Fibroblast of lung (primary cell): Measurements from ENCODE around the gene DNAJC3. TPM values are rescaled to one million over a fixed set of nuclear protein-coding genes. Genes with fewer than 3 reads are reported as not detected.

Experiments
- DNase-seq, 2 donors: peaks; one replicate each; pipeline versions ENCODE4 v3.0.0 to v3.0.0-alpha.2; 2010; ENCODE audit warnings: low read depth in 2 of 2
- H2AFZ ChIP-seq: 2 replicates; pipeline ENCODE4 v1.5.1; 2012; ENCODE audit warnings: low read length, control low read depth, inconsistent platforms
- H3K27ac ChIP-seq: 2 replicates; pipeline ENCODE4 v1.5.1; 2011; ENCODE audit warnings: low read length, control low read depth; ENCODE audit not compliant: insufficient read depth
- H3K27me3 ChIP-seq: 2 replicates; pipeline ENCODE4 v1.5.1; 2011; ENCODE audit warnings: mild to moderate bottlenecking, low read length; ENCODE audit not compliant: control insufficient read depth, insufficient read depth
- H3K36me3 ChIP-seq: 2 replicates; pipeline ENCODE4 v1.5.1; 2011; ENCODE audit warnings: low read length; ENCODE audit not compliant: control insufficient read depth, insufficient read depth
- H3K4me1 ChIP-seq: 2 replicates; pipeline ENCODE4 v1.5.1; 2011; ENCODE audit warnings: low read length; ENCODE audit not compliant: control insufficient read depth, insufficient read depth; ENCODE audit errors: extremely low read depth
- H3K4me2 ChIP-seq: 2 replicates; pipeline ENCODE4 v1.5.1; 2011; ENCODE audit warnings: low read length, control low read depth; ENCODE audit not compliant: insufficient read depth; ENCODE audit errors: extremely low read depth
- H3K4me3 ChIP-seq, 4 experiments: fragments of 200-600 bp in 1 of 4; sonication (generic) in 1 of 4; replicated peaks in 1 of 4; 2 replicates each; pipeline ENCODE4 v1.5.1; 2011 to 2016; ENCODE audit warnings: low read length in 4 of 4, low read depth in 3 of 4, mild to moderate bottlenecking in 3 of 4, control low read depth in 2 of 4, inconsistent platforms in 1 of 4, mixed read lengths in 1 of 4; ENCODE audit not compliant: insufficient read depth in 1 of 4; ENCODE audit errors: control extremely low read depth in 1 of 4
- H3K79me2 ChIP-seq: 2 replicates; pipeline ENCODE4 v1.5.1; 2012; ENCODE audit warnings: mild to moderate bottlenecking, low read length, inconsistent platforms; ENCODE audit not compliant: control insufficient read depth, insufficient read depth
- H3K9ac ChIP-seq: 2 replicates; pipeline ENCODE4 v1.5.1; 2011; ENCODE audit warnings: mild to moderate bottlenecking, low read length, control low read depth; ENCODE audit not compliant: insufficient read depth
- H3K9me3 ChIP-seq: 2 replicates; pipeline ENCODE4 v1.5.1; 2012; ENCODE audit warnings: low read depth, low read length; ENCODE audit not compliant: control insufficient read depth, insufficient read depth
- H4K20me1 ChIP-seq: 2 replicates; pipeline ENCODE4 v1.5.1; 2011; ENCODE audit warnings: low read length; ENCODE audit not compliant: control insufficient read depth, insufficient read depth; ENCODE audit errors: extremely low read depth
- CTCF ChIP-seq, 2 donors: IDR thresholded peaks in 1 of 2; conservative IDR thresholded peaks in 1 of 2; 1 replicate in 1 of 2; 2 replicates in 1 of 2; pipeline ENCODE4 v1.5.1; 2011 to 2012; ENCODE audit warnings: low read length in 2 of 2, control low read depth in 1 of 2, inconsistent platforms in 1 of 2, low read depth in 1 of 2, mild to moderate bottlenecking in 1 of 2
- EZH2 ChIP-seq: IDR thresholded peaks from 2 replicates; pipeline ENCODE4 v1.5.1; 2012; ENCODE audit warnings: low read length, control low read depth, mild to moderate bottlenecking; ENCODE audit errors: missing control alignments
- polyA plus RNA-seq, 2 donors: library from polyadenylated mRNA; depleted of rRNA in 1 of 2; stranded (reverse) in 1 of 2; unstranded in 1 of 2; fragments of >200 nt; gene quantifications; 2 replicates each; pipeline ENCODE4 v1.2.1, GENCODE V29; 2011 to 2012; ENCODE audit warnings: missing spikeins in 1 of 2
- total RNA-seq: library from RNA; depleted of rRNA; stranded (reverse); fragments of >200 nt; gene quantifications from 2 replicates; pipeline ENCODE4 v1.2.1, GENCODE V29; 2014

The DNAJC3 gene
- total and polyA plus RNA-seq, 2 donors (not counting 1 experiment from before 2014, with no cell fraction given) = 37.6 to 55.5 TPM

GRCh38 chr13:95740979-95741320 lies 64.0 kb downstream of the DNAJC3 start:
- Histone ChIP-seq H3K4me3 (no peak overlapping the region), H3K79me2 (peaks cover 7% of the 10 kb centered on the region), H2AFZ (no peak overlapping the region), H3K27ac (no peak overlapping the region), H3K4me2 (no peak overlapping the region), H3K9me3 (no peaks in the 10 kb centered on the region), H3K9ac (no peak overlapping the region), H3K27me3 (no peaks in the 10 kb centered on the region), H3K36me3 (no peaks in the 10 kb centered on the region), H4K20me1 (no peaks in the 10 kb centered on the region), H3K4me1 (no peaks in the 10 kb centered on the region)
- TF ChIP-seq EZH2 (no peak), CTCF (conservative IDR thresholded peaks at IDR 0.05 in 1 of 2, IDR thresholded peaks at IDR 0.05 in 1 of 2; ENCODE audit: low read depth in 1 of 2, low read length in 2 of 2) (no peak)
- DNase-seq = no peak

- Histone ChIP-seq H3K4me2 (no peak overlapping the region), H3K79me2 (peaks cover 7% of the 10 kb centered on the region), H4K20me1 (no peaks in the 10 kb centered on the region), H3K4me1 (no peaks in the 10 kb centered on the region), H3K36me3 (no peaks in the 10 kb centered on the region), H2AFZ (no peak overlapping the region), H3K9me3 (no peaks in the 10 kb centered on the region), H3K27me3 (no peaks in the 10 kb centered on the region), H3K27ac (no peak overlapping the region), H3K9ac (no peak overlapping the region), H3K4me3 (no peak overlapping the region)
- TF ChIP-seq CTCF (conservative IDR thresholded peaks at IDR 0.05 in 1 of 2, IDR thresholded peaks at IDR 0.05 in 1 of 2; ENCODE audit: low read depth in 1 of 2, low read length in 2 of 2) = no peak
- no peak for TF ChIP-seq EZH2
- no peak for DNase-seq
Observed at GRCh38 chr13:95741584-95742563, 64.9 kb downstream of the DNAJC3 start.

GRCh38 chr13:95743192-95743591 lies 66.3 kb downstream of the DNAJC3 start:
- Histone ChIP-seq H3K9me3 (no peaks in the 10 kb centered on the region), H3K4me2 (no peak overlapping the region), H3K4me1 (no peaks in the 10 kb centered on the region), H3K36me3 (no peaks in the 10 kb centered on the region), H3K27ac (no peak overlapping the region), H3K4me3 (no peak overlapping the region), H3K9ac (no peak overlapping the region), H2AFZ (no peak overlapping the region), H4K20me1 (no peaks in the 10 kb centered on the region), H3K79me2 (peaks cover 7% of the 10 kb centered on the region), H3K27me3 (no peaks in the 10 kb centered on the region)
- TF ChIP-seq EZH2 (no peak), CTCF (conservative IDR thresholded peaks at IDR 0.05 in 1 of 2, IDR thresholded peaks at IDR 0.05 in 1 of 2; ENCODE audit: low read depth in 1 of 2, low read length in 2 of 2) (no peak)
- no peak for DNase-seq
